Mesenchymal stem cell (in vitro differentiated cells and primary cell): ENCODE measurements around the gene GLT8D1.
A peak's percentile ranks its signal among the peaks of the same experiment; 100 is the strongest.

ENCODE experiments used
- DNase-seq: peaks from one replicate; pipeline ENCODE4 v3.0.0-alpha.2; 2013
- H2AFZ ChIP-seq: one replicate; pipeline ENCODE4 v1.6.1; 2013; ENCODE audit warnings: low read depth, mild to moderate bottlenecking, control low read depth, inconsistent platforms, low read length, moderate library complexity
- H2AK5ac ChIP-seq: 2 replicates; pipeline ENCODE4 v1.6.1; 2013; ENCODE audit warnings: low read length, moderate library complexity, mild to moderate bottlenecking, inconsistent platforms; ENCODE audit not compliant: severe bottlenecking
- H2BK120ac ChIP-seq: one replicate; pipeline ENCODE4 v1.6.1; 2013; ENCODE audit warnings: low read depth, mild to moderate bottlenecking, inconsistent platforms, low read length, moderate library complexity
- H2BK12ac ChIP-seq, 2 experiments: one replicate each; pipeline ENCODE4 v1.6.1; 2013; ENCODE audit warnings: inconsistent platforms in 2 of 2, low read length in 2 of 2, mild to moderate bottlenecking in 2 of 2, moderate library complexity in 2 of 2, control low read depth in 1 of 2
- H2BK15ac ChIP-seq: one replicate; pipeline ENCODE4 v1.6.1; 2013; ENCODE audit warnings: mild to moderate bottlenecking, low read depth, inconsistent platforms; ENCODE audit not compliant: poor library complexity, severe bottlenecking
- H2BK5ac ChIP-seq: 2 replicates; pipeline ENCODE4 v1.6.1; 2013; ENCODE audit warnings: low read depth, mild to moderate bottlenecking, low read length, control low read depth, inconsistent platforms; ENCODE audit not compliant: poor library complexity, severe bottlenecking
- H3K14ac ChIP-seq, 2 experiments: one replicate each; pipeline ENCODE4 v1.6.1; 2013; ENCODE audit warnings: inconsistent platforms in 2 of 2, low read length in 2 of 2, control low read depth in 1 of 2, mild to moderate bottlenecking in 1 of 2, moderate library complexity in 1 of 2
- H3K18ac ChIP-seq, 2 experiments: one replicate each; pipeline ENCODE4 v1.6.1; 2013; ENCODE audit warnings: inconsistent platforms in 2 of 2, low read length in 2 of 2, control low read depth in 1 of 2, low read depth in 1 of 2, mild to moderate bottlenecking in 1 of 2
- H3K23ac ChIP-seq, 2 experiments: one replicate each; pipeline ENCODE4 v1.6.1; 2013; ENCODE audit warnings: inconsistent platforms in 2 of 2, low read length in 2 of 2, mild to moderate bottlenecking in 2 of 2, moderate library complexity in 2 of 2, control low read depth in 1 of 2
- H3K27ac ChIP-seq: 2 replicates; pipeline ENCODE4 v1.5.1; 2013; ENCODE audit warnings: mild to moderate bottlenecking, moderate library complexity, low read length, control low read depth, inconsistent platforms; ENCODE audit not compliant: poor library complexity, severe bottlenecking
- H3K27me3 ChIP-seq, 2 experiments: 2 replicates each; pipeline versions ENCODE4 v1.6.1 to v1.7.0; 2013; ENCODE audit warnings: low read length in 2 of 2, mild to moderate bottlenecking in 2 of 2, moderate library complexity in 2 of 2, control low read depth in 1 of 2, inconsistent platforms in 1 of 2; ENCODE audit not compliant: control insufficient read depth in 1 of 2, insufficient read depth in 1 of 2
- H3K36me3 ChIP-seq, 2 experiments: 2 replicates each; pipeline versions ENCODE4 v1.6.1 to v1.7.0; 2013; ENCODE audit warnings: low read length in 2 of 2, control low read depth in 1 of 2, inconsistent platforms in 1 of 2, low read depth in 1 of 2, mild to moderate bottlenecking in 1 of 2; ENCODE audit not compliant: insufficient read depth in 2 of 2, control insufficient read depth in 1 of 2
- H3K4ac ChIP-seq, 2 experiments: one replicate each; pipeline ENCODE4 v1.6.1; 2013; ENCODE audit warnings: inconsistent platforms in 2 of 2, low read length in 2 of 2, mild to moderate bottlenecking in 2 of 2, moderate library complexity in 2 of 2, control low read depth in 1 of 2, low read depth in 1 of 2
- H3K4me1 ChIP-seq: 2 replicates; pipeline ENCODE4 v1.6.1; 2013; ENCODE audit warnings: low read depth, low read length, control low read depth; ENCODE audit not compliant: control insufficient read depth, insufficient read depth
- H3K4me2 ChIP-seq: 2 replicates; pipeline ENCODE4 v1.6.1; 2013; ENCODE audit warnings: low read length, mild to moderate bottlenecking, inconsistent platforms; ENCODE audit not compliant: poor library complexity, severe bottlenecking
- H3K4me3 ChIP-seq, 2 experiments: 2 replicates each; pipeline versions ENCODE4 v1.5.1 to v1.7.0; 2013; ENCODE audit warnings: low read length in 2 of 2, mild to moderate bottlenecking in 2 of 2, control low read depth in 1 of 2, low read depth in 1 of 2; ENCODE audit not compliant: insufficient read depth in 1 of 2
- H3K79me1 ChIP-seq: replicated peaks from 2 replicates; pipeline ENCODE4 v1.6.1; 2013; ENCODE audit warnings: mild to moderate bottlenecking, control low read depth, low read length, inconsistent platforms; ENCODE audit not compliant: poor library complexity, severe bottlenecking
- H3K9ac ChIP-seq: 2 replicates; pipeline ENCODE4 v1.7.0; 2013; ENCODE audit warnings: mild to moderate bottlenecking, low read length, moderate library complexity
- H3K9me3 ChIP-seq: 2 replicates; pipeline ENCODE4 v1.7.0; 2013; ENCODE audit warnings: mild to moderate bottlenecking, low read length; ENCODE audit not compliant: control insufficient read depth
- H4K8ac ChIP-seq: one replicate; pipeline ENCODE4 v1.6.1; 2013; ENCODE audit warnings: inconsistent platforms, mild to moderate bottlenecking, low read length, moderate library complexity
- H4K91ac ChIP-seq: one replicate; pipeline ENCODE4 v1.6.1; 2013; ENCODE audit warnings: mild to moderate bottlenecking, low read length, inconsistent platforms
- WGBS: methylation state at CpG from one replicate; pipeline ENCODE4 v1.1.7; 2013; ENCODE audit warnings: mixed read lengths; 5-methylcytosine and 5-hydroxymethylcytosine counted together

Gene GLT8D1

GRCh38 chr3:52684184-52684583, 21.4 kb downstream of the GLT8D1 start:
- Histone ChIP-seq H3K27me3 (no peaks in the 10 kb centered on the region), H2AFZ (no peak overlapping the region), H2BK5ac (no peak overlapping the region), H2BK15ac (no peak overlapping the region), H3K4me3 (peak overlapping the region in 1 of 2 experiments; percentile 96), H3K4me2 (no peak overlapping the region), H2BK12ac (no peak overlapping the region), H4K8ac (no peak overlapping the region), H3K14ac (no peak overlapping the region), H3K4ac (no peak overlapping the region), H3K4me1 (peaks cover 8% of the 10 kb centered on the region), H3K18ac (no peak overlapping the region), H3K79me1 (peaks cover 10% of the 10 kb centered on the region), H3K9me3 (no peaks in the 10 kb centered on the region), H2BK120ac (no peak overlapping the region), H4K91ac (no peak overlapping the region), H3K23ac (no peak overlapping the region), H3K36me3 (peaks cover 11 to 38% of the 10 kb centered on the region in 2 experiments), H3K27ac (no peak overlapping the region), H2AK5ac (no peak overlapping the region), H3K9ac (peak overlapping the region; percentile 96)
- 93% methylated on average over 3 of the region's 5 CpGs for WGBS
- no peak for DNase-seq

- Histone ChIP-seq H2BK5ac (no peak overlapping the region), H3K27ac (no peak overlapping the region), H3K4ac (no peak overlapping the region), H4K91ac (no peak overlapping the region), H2AFZ (no peak overlapping the region), H2AK5ac (no peak overlapping the region), H3K4me2 (no peak overlapping the region), H3K4me1 (peaks cover 8% of the 10 kb centered on the region), H2BK120ac (no peak overlapping the region), H3K36me3 (peaks cover 7 to 38% of the 10 kb centered on the region in 2 experiments), H3K9me3 (no peaks in the 10 kb centered on the region), H2BK15ac (no peak overlapping the region), H4K8ac (no peak overlapping the region), H3K14ac (no peak overlapping the region), H3K79me1 (peaks cover 8% of the 10 kb centered on the region), H3K9ac (peak overlapping the region; percentile 96), H2BK12ac (no peak overlapping the region), H3K23ac (no peak overlapping the region), H3K18ac (no peak overlapping the region), H3K27me3 (no peaks in the 10 kb centered on the region), H3K4me3 (no peak overlapping the region)
- DNase-seq, result no peak
- 95% methylated on average over 5 of the region's 6 CpGs for WGBS
Measured at GRCh38 chr3:52683611-52684010, 22.0 kb downstream of the GLT8D1 start.

- Histone ChIP-seq H3K27ac (no peak overlapping the region), H3K4me2 (no peak overlapping the region), H3K4me3 (peak overlapping the region in 1 of 2 experiments; percentile 7), H3K14ac (no peak overlapping the region), H3K18ac (no peak overlapping the region), H3K9me3 (no peaks in the 10 kb centered on the region), H3K79me1 (peaks cover 14% of the 10 kb centered on the region), H3K4ac (no peak overlapping the region), H4K8ac (no peak overlapping the region), H2BK15ac (no peak overlapping the region), H4K91ac (no peak overlapping the region), H3K23ac (no peak overlapping the region), H2AFZ (no peak overlapping the region), H3K36me3 (peaks cover 11 to 36% of the 10 kb centered on the region in 2 experiments), H3K4me1 (peaks cover 4% of the 10 kb centered on the region), H2BK12ac (no peak overlapping the region), H3K27me3 (no peaks in the 10 kb centered on the region), H3K9ac (peak overlapping the region; percentile 87), H2BK120ac (no peak overlapping the region), H2BK5ac (no peak overlapping the region), H2AK5ac (no peak overlapping the region)
- DNase-seq, result peak; percentile 82
Measured at GRCh38 chr3:52682016-52682415, 23.6 kb downstream of the GLT8D1 start.

- no peak overlapping the region for H2BK15ac ChIP-seq
- H3K27me3 ChIP-seq, result no peaks in the 10 kb centered on the region
- H3K14ac ChIP-seq, result no peak overlapping the region
- no peak overlapping the region for H2AK5ac ChIP-seq
- no peak overlapping the region for H4K91ac ChIP-seq
- peak overlapping the region; percentile 87 for H3K9ac ChIP-seq
- H3K36me3 ChIP-seq, result peaks cover 11 to 38% of the 10 kb centered on the region in 2 experiments
- WGBS, result 96% methylated on average over 2 of the region's 3 CpGs
- no peak overlapping the region for H2BK5ac ChIP-seq
- peak overlapping the region in 1 of 2 experiments; percentile 7 for H3K4me3 ChIP-seq
- H3K4me2 ChIP-seq, result no peak overlapping the region
- no peak overlapping the region for H3K23ac ChIP-seq
- peaks cover 4% of the 10 kb centered on the region for H3K4me1 ChIP-seq
- no peak overlapping the region for H2AFZ ChIP-seq
- H3K4ac ChIP-seq, result no peak overlapping the region
- peaks cover 14% of the 10 kb centered on the region for H3K79me1 ChIP-seq
- no peak overlapping the region for H2BK120ac ChIP-seq
- no peak overlapping the region for H3K18ac ChIP-seq
- no peaks in the 10 kb centered on the region for H3K9me3 ChIP-seq
- DNase-seq, result no peak
- H2BK12ac ChIP-seq, result no peak overlapping the region
- no peak overlapping the region for H4K8ac ChIP-seq
- no peak overlapping the region for H3K27ac ChIP-seq
Measured at GRCh38 chr3:52681596-52681995, 24.0 kb downstream of the GLT8D1 start.
